Stimulated activated CD4-positive, alpha-beta T cell treated with anti-CD3 and anti-CD28 coated beads, Interleukin-1b, Interleukin-23, amount 100 ng/mL, for 48 hours (primary cell): Measurements from ENCODE around the gene ANKLE1.

Experiments
- DNase-seq: peaks from one replicate; pipeline ENCODE4 v3.0.0-alpha.2; 2020

ANKLE1 gene

GRCh38 chr19:17309198-17309964 lies 27.7 kb downstream of the ANKLE1 start, which contains the start of gene DDA1:
Gene DDA1, plus strand, starts transcription at chr19:17309563. Its CDS starts 92 bp downstream, at chr19:17309655.
- peak; percentile 100 for DNase-seq

GRCh38 chr19:17309965-17310461 lies 28.3 kb downstream of the ANKLE1 start:
- peak; percentile 22 for DNase-seq

- no peak for DNase-seq
Observed at GRCh38 chr19:17311455-17312188, 29.9 kb downstream of the ANKLE1 start.

GRCh38 chr19:17312189-17313113 lies 30.8 kb downstream of the ANKLE1 start:
- DNase-seq = no peak

GRCh38 chr19:17314007-17314593 lies 32.4 kb downstream of the ANKLE1 start:
- DNase-seq = no peak

- no peak for DNase-seq
Observed at GRCh38 chr19:17318966-17319365, 37.3 kb downstream of the ANKLE1 start.

GRCh38 chr19:17319473-17320238 lies 38.0 kb downstream of the ANKLE1 start:
- DNase-seq = no peak

GRCh38 chr19:17320435-17320834 lies 38.7 kb downstream of the ANKLE1 start:
- DNase-seq = no peak

- no peak for DNase-seq
Observed at GRCh38 chr19:17321655-17322489, 40.2 kb downstream of the ANKLE1 start.

- no peak for DNase-seq
Observed at GRCh38 chr19:17322854-17323253, 41.2 kb downstream of the ANKLE1 start.

GRCh38 chr19:17323300-17323963 lies 41.7 kb downstream of the ANKLE1 start:
- DNase-seq = no peak

- no peak for DNase-seq
Observed at GRCh38 chr19:17323964-17324332, 42.2 kb downstream of the ANKLE1 start.

GRCh38 chr19:17324357-17325114 lies 42.8 kb downstream of the ANKLE1 start:
- no peak for DNase-seq

GRCh38 chr19:17325133-17325532 lies 43.4 kb downstream of the ANKLE1 start:
- DNase-seq = no peak

GRCh38 chr19:17325881-17326594 lies 44.3 kb downstream of the ANKLE1 start:
- no peak for DNase-seq

- DNase-seq = no peak
Observed at GRCh38 chr19:17326595-17326966, 44.9 kb downstream of the ANKLE1 start.

- DNase-seq = no peak
Observed at GRCh38 chr19:17327068-17327653, 45.5 kb downstream of the ANKLE1 start.
